ENCODE measurements around the gene NPIPB8. TPM values are rescaled to one million over a fixed set of nuclear protein-coding genes. Genes with fewer than 3 reads are reported as not detected.

NPIPB8 gene
- total and polyA plus RNA-seq, 2 donors (not counting 3 experiments of a cell fraction or from before 2014, with no cell fraction given), result 0.11 TPM; not detected in 1

DNA sequence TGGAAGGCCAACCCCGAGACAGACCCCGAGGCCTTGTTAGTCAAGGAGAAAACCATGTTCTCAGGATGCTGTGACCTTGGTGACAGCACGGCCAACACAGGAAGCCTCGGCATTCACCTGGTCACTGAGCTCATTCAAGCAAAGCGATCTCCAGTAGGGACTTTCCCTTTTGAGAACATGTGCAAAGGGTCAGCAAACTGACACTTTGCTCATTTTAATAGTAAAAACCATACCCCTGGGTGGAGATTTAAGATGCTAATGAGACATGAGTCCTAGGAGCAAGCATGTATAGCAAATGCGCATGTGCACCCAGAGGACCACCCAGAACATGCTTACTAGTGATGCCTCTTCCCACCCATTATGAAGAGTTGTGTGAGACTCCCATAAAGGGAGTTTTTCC lies 35.3 kb upstream of the NPIPB8 start:
- H3K79me2 ChIP-seq (ENCODE audit: control insufficient read depth, insufficient read depth, low read length), result no peaks in the 10 kb centered on the region
- H3K27me3 ChIP-seq (ENCODE audit: control insufficient read depth in 2 of 2, insufficient read depth in 2 of 2, low read length in 2 of 2), result no peaks in the 10 kb centered on the region
- no peaks in the 10 kb centered on the region for H3K9me3 ChIP-seq (replicated peaks; ENCODE audit: control insufficient read depth, insufficient read depth, low read length)
- intact Hi-C loops (cut with micrococcal nuclease) (no loop called here), dilution Hi-C loops (cut with MboI; ENCODE audit: extremely low pct_ligation_motif_present, low sequenced_read_pairs) (no loop called here)
- BruUV-seq (replicated peaks), result no TSS peak
- no peaks in the 10 kb centered on the region for H4K20me1 ChIP-seq (replicated peaks; ENCODE audit: control insufficient read depth, extremely low read depth, insufficient read depth, low read length)
- POLR2A ChIA-PET, result no interaction called here
- DNase-seq (ENCODE audit: low read depth, low spot score) (no peak), FAIRE-seq (no peak)
- no peaks in the 10 kb centered on the region for H3K9me1 ChIP-seq (replicated peaks; ENCODE audit: control insufficient read depth, extremely low read depth, insufficient read depth, low read length)
- H3K9ac ChIP-seq (replicated peaks; ENCODE audit: extremely low read depth, insufficient read depth, low read length), result no peak overlapping the region
- H3K27ac ChIP-seq (ENCODE audit: insufficient read depth, low read depth, low read length), result no peak overlapping the region
- H3K36me3 ChIP-seq (ENCODE audit: control insufficient read depth in 2 of 2, extremely low read depth in 1 of 2, insufficient read depth in 2 of 2, low read length in 2 of 2), result no peaks in the 10 kb centered on the region
- TF ChIP-seq JUN (IDR thresholded peaks at IDR 0.05; ENCODE audit: borderline replicate concordance, insufficient read depth, insufficient read length, low read depth), result no peak
- no peak for TF ChIP-seq FOS (IDR thresholded peaks at IDR 0.05; ENCODE audit: borderline replicate concordance, insufficient read depth, low read length)
- TF ChIP-seq GATA2 (IDR thresholded peaks at IDR 0.05; ENCODE audit: insufficient read depth, insufficient read length, low read depth, low read length), result no peak
- no peak for TF ChIP-seq MYC (IDR thresholded peaks at IDR 0.05; ENCODE audit: low read depth, low read length)
- TF ChIP-seq, protein P1, sequence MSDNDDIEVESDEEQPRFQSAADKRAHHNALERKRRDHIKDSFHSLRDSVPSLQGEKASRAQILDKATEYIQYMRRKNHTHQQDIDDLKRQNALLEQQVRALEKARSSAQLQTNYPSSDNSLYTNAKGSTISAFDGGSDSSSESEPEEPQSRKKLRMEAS (IDR thresholded peaks at IDR 0.05; ENCODE audit: insufficient read depth, insufficient read length), result no peak
- no peak overlapping the region for H2AFZ ChIP-seq (ENCODE audit: low read depth, low read length)
- CTCF ChIA-PET, result interaction anchor here (1.2 kb wide), 1 partner anchor 14 kb away, joined by 4 read pairs; no protein-coding TSS in a partner anchor
- H3K4me3 ChIP-seq (replicated peaks in 1 of 3; ENCODE audit: insufficient read depth in 1 of 3, low read depth in 1 of 3, low read length in 3 of 3), result no peak overlapping the region
- H3K4me2 ChIP-seq (ENCODE audit: insufficient read depth, low read length), result no peak overlapping the region
- H3K4me1 ChIP-seq (ENCODE audit: control insufficient read depth, extremely low read depth, insufficient read depth, low read length), result no peaks in the 10 kb centered on the region

DNA sequence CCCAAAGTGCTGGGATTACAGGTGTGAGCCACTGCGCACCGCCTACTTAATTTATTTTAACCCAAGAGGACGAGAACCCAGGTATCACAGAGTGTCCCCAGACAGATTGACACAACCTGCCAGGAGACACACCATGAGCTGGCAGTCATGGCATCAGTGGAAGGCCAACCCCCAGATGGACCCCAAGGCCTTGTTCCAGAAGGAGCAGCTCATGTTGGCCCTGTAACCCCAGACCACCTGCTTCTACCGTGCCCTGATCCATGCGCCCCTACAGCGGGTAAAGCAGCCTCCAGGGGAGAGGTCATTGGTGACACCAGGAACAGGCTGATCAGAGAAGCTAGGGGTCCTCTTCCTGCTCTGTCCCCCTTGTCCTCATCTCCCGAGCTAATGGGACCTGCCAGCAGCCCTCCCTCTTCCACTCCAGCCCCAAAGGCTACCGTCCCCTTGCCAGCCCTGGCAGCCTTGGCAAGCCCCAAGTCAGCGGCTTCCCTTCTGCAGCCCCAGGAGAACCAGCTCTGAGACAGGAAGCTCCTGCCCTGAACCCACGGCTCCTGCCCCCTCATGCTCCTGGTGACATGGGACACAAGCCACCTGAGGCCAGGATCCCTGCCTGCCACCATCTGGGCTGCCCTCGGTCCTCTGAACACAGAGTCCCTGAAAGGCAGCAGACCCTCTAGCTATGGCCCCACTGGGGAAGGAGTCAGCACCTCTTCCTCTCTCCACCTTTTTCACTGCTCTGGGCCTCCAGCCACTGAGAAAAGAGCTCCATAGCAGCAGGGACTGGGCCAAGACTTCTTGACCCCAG lies 34.3 kb upstream of the NPIPB8 start:
- intact Hi-C loops (cut with micrococcal nuclease) (no loop called here), dilution Hi-C loops (cut with MboI; ENCODE audit: extremely low pct_ligation_motif_present, low sequenced_read_pairs) (no loop called here)
- H3K27ac ChIP-seq (ENCODE audit: insufficient read depth, low read depth, low read length), result no peak overlapping the region
- TF ChIP-seq POLR2A (IDR thresholded peaks at IDR 0.05; ENCODE audit: low read depth, low read length), result no peak
- TF ChIP-seq EZH2 (IDR thresholded peaks at IDR 0.05; ENCODE audit: borderline replicate concordance, low read depth, low read length, severe bottlenecking), result no peak
- TF ChIP-seq, protein P1 (IDR thresholded peaks at IDR 0.05; ENCODE audit: insufficient read depth, insufficient read length), result no peak
- TF ChIP-seq GATA2 (IDR thresholded peaks at IDR 0.05; ENCODE audit: insufficient read depth, insufficient read length, low read depth, low read length), result no peak
- no peak for TF ChIP-seq FOS (IDR thresholded peaks at IDR 0.05; ENCODE audit: borderline replicate concordance, insufficient read depth, low read length)
- TF ChIP-seq, protein P2, sequence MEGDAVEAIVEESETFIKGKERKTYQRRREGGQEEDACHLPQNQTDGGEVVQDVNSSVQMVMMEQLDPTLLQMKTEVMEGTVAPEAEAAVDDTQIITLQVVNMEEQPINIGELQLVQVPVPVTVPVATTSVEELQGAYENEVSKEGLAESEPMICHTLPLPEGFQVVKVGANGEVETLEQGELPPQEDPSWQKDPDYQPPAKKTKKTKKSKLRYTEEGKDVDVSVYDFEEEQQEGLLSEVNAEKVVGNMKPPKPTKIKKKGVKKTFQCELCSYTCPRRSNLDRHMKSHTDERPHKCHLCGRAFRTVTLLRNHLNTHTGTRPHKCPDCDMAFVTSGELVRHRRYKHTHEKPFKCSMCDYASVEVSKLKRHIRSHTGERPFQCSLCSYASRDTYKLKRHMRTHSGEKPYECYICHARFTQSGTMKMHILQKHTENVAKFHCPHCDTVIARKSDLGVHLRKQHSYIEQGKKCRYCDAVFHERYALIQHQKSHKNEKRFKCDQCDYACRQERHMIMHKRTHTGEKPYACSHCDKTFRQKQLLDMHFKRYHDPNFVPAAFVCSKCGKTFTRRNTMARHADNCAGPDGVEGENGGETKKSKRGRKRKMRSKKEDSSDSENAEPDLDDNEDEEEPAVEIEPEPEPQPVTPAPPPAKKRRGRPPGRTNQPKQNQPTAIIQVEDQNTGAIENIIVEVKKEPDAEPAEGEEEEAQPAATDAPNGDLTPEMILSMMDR (IDR thresholded peaks at IDR 0.05; ENCODE audit: extremely low read depth in 1 of 2, insufficient read depth in 1 of 2, low read depth in 1 of 2, low read length in 2 of 2), result no peak
- TF ChIP-seq JUN (IDR thresholded peaks at IDR 0.05; ENCODE audit: borderline replicate concordance, insufficient read depth, insufficient read length, low read depth), result no peak
- TF ChIP-seq POLR2AphosphoS5 (IDR thresholded peaks at IDR 0.05; ENCODE audit: insufficient read depth, low read depth, low read length), result no peak
- no peak for TF ChIP-seq MYC (IDR thresholded peaks at IDR 0.05; ENCODE audit: low read depth, low read length)
- CTCF ChIA-PET, result interaction anchor here (0.8 to 1.7 kb wide), 4 partner anchors 10 to 287 kb away, joined by 3 to 4 read pairs (median 3); no protein-coding TSS in a partner anchor
- no TSS peak for BruUV-seq (replicated peaks)
- no peaks in the 10 kb centered on the region for H3K9me3 ChIP-seq (replicated peaks; ENCODE audit: control insufficient read depth, insufficient read depth, low read length)
- no peak overlapping the region for H3K4me2 ChIP-seq (ENCODE audit: insufficient read depth, low read length)
- DNase-seq (ENCODE audit: low read depth, low spot score), result no peak
- no peaks in the 10 kb centered on the region for H3K9me1 ChIP-seq (replicated peaks; ENCODE audit: control insufficient read depth, extremely low read depth, insufficient read depth, low read length)
- no peaks in the 10 kb centered on the region for H3K79me2 ChIP-seq (ENCODE audit: control insufficient read depth, insufficient read depth, low read length)
- H2AFZ ChIP-seq (ENCODE audit: low read depth, low read length), result no peak overlapping the region
- no peaks in the 10 kb centered on the region for H4K20me1 ChIP-seq (replicated peaks; ENCODE audit: control insufficient read depth, extremely low read depth, insufficient read depth, low read length)
- POLR2A ChIA-PET, result no interaction called here
- H3K4me3 ChIP-seq (replicated peaks in 1 of 3; ENCODE audit: insufficient read depth in 1 of 3, low read depth in 1 of 3, low read length in 3 of 3), result no peak overlapping the region
- H3K27me3 ChIP-seq (ENCODE audit: control insufficient read depth in 2 of 2, insufficient read depth in 2 of 2, low read length in 2 of 2), result no peaks in the 10 kb centered on the region
- no peak for FAIRE-seq
- no peaks in the 10 kb centered on the region for H3K36me3 ChIP-seq (ENCODE audit: control insufficient read depth in 2 of 2, extremely low read depth in 1 of 2, insufficient read depth in 2 of 2, low read length in 2 of 2)
- H3K9ac ChIP-seq (replicated peaks; ENCODE audit: extremely low read depth, insufficient read depth, low read length), result no peak overlapping the region
- H3K4me1 ChIP-seq (ENCODE audit: control insufficient read depth, extremely low read depth, insufficient read depth, low read length), result no peaks in the 10 kb centered on the region
